GM12891 (cell line): ENCODE results near the gene TRAPPC4.
"Not testable (repeated sequence)": the region's sequence is repeated elsewhere in the genome, so short reads cannot be mapped to it uniquely, and the experiment has no call there.

ENCODE experiments used
- DNase-seq: peaks from one replicate; pipeline ENCODE4 v3.0.0; 2011; ENCODE audit warnings: low spot score; ENCODE audit not compliant: insufficient read length
- FAIRE-seq: peaks from 2 replicates; lab custom pipeline; 2011; peaks lifted over from hg19 to GRCh38; lab: Jason Lieb, UNC
- PAX5 ChIP-seq: IDR thresholded peaks from 2 replicates; pipeline ENCODE4 v1.6.1; 2011; ENCODE audit warnings: low read length, moderate library complexity, mild to moderate bottlenecking; ENCODE audit not compliant: insufficient read depth, severe bottlenecking
- POLR2A ChIP-seq: IDR thresholded peaks from 2 replicates; pipeline ENCODE4 v1.6.1; 2011; ENCODE audit warnings: low read depth, low read length, control low read depth
- POLR2AphosphoS5 ChIP-seq: IDR thresholded peaks from 2 replicates; pipeline ENCODE4 v1.6.1; 2011; ENCODE audit warnings: low read depth, low read length, control low read depth
- POU2F2 ChIP-seq: IDR thresholded peaks from 2 replicates; pipeline ENCODE4 v1.6.1; 2011; ENCODE audit warnings: low read depth, mild to moderate bottlenecking, control low read depth, low read length, moderate library complexity
- SPI1 ChIP-seq: IDR thresholded peaks from 2 replicates; pipeline ENCODE4 v1.6.1; 2011; ENCODE audit warnings: low read depth, low read length, control low read depth
- TAF1 ChIP-seq: IDR thresholded peaks from 2 replicates; pipeline ENCODE4 v1.6.1; 2011; ENCODE audit warnings: low read depth, low read length, control low read depth

The TRAPPC4 gene

GRCh38 chr11:119012629-119013170 lies 5.9 kb upstream of the TRAPPC4 start:
- TF ChIP-seq POLR2AphosphoS5 (0 out of 2 replicates have a peak, but pooled peaks have one; percentile 28), POLR2A (no peak; the same call in none of the 2 replicates)
- DNase-seq (no peak), FAIRE-seq (no peak)

GRCh38 chr11:119014209-119014924 lies 4.2 kb upstream of the TRAPPC4 start:
- no peak for DNase-seq
- no peak for FAIRE-seq
- TF ChIP-seq SPI1 (no peak), TAF1 (no peak), POU2F2 (no peak), POLR2A (peak; percentile 77), PAX5 (no peak), POLR2AphosphoS5 (peak; percentile 81)

- TF ChIP-seq POLR2AphosphoS5 (no peak; the same call in 1 of the 2 replicates), POU2F2 (peak; percentile 49; the same call in 1 of the 2 replicates), PAX5 (no peak), TAF1 (no peak)
- FAIRE-seq (no peak), DNase-seq (no peak)
Observed at GRCh38 chr11:119015054-119015611, 3.4 kb upstream of the TRAPPC4 start.

GRCh38 chr11:119016216-119017009 lies 2.2 kb upstream of the TRAPPC4 start:
- TF ChIP-seq SPI1: no peak
- TF ChIP-seq POLR2A: peak; percentile 49; the same call in 1 of the 2 replicates
- TF ChIP-seq POLR2AphosphoS5: peak; percentile 29; the same call in 1 of the 2 replicates
- DNase-seq (no peak), FAIRE-seq (no peak)

- not testable (repeated sequence) for FAIRE-seq, DNase-seq
Observed at GRCh38 chr11:119017377-119017776, 1.2 kb upstream of the TRAPPC4 start.

GRCh38 chr11:119019996-119020395 lies 1.4 kb downstream of the TRAPPC4 start:
- no peak for TF ChIP-seq POU2F2
- no peak for TF ChIP-seq SPI1
- TF ChIP-seq TAF1: no peak
- no peak for TF ChIP-seq POLR2A
- TF ChIP-seq PAX5: no peak
- TF ChIP-seq POLR2AphosphoS5: no peak
- no peak for FAIRE-seq
- no peak for DNase-seq

GRCh38 chr11:119021631-119022030 lies 3.1 kb downstream of the TRAPPC4 start:
- no peak for FAIRE-seq
- no peak for TF ChIP-seq POLR2A
- TF ChIP-seq TAF1: no peak
- TF ChIP-seq PAX5: no peak
- DNase-seq: no peak

- DNase-seq: no peak
- no peak for TF ChIP-seq SPI1
- no peak for TF ChIP-seq POU2F2
- TF ChIP-seq TAF1: no peak
- no peak for TF ChIP-seq POLR2A
- no peak for TF ChIP-seq POLR2AphosphoS5
- no peak for TF ChIP-seq PAX5
- no peak for FAIRE-seq
Observed at GRCh38 chr11:119023741-119024140, 5.2 kb downstream of the TRAPPC4 start.

- FAIRE-seq (no peak), DNase-seq (no peak)
- TF ChIP-seq POLR2AphosphoS5 (no peak; the same call in 1 of the 2 replicates), POU2F2 (no peak), SPI1 (no peak), POLR2A (no peak), PAX5 (no peak), TAF1 (no peak)
Observed at GRCh38 chr11:119024430-119025098, 6.0 kb downstream of the TRAPPC4 start.

GRCh38 chr11:119025099-119025473 lies 6.5 kb downstream of the TRAPPC4 start:
- DNase-seq: no peak
- no peak for TF ChIP-seq SPI1
- TF ChIP-seq POLR2AphosphoS5: no peak
- TF ChIP-seq POLR2A: no peak; the same call in 1 of the 2 replicates
- TF ChIP-seq PAX5: no peak
- TF ChIP-seq POU2F2: no peak
- TF ChIP-seq TAF1: no peak

More at GRCh38 chr11:119025099-119025473, 6.5 kb downstream of the TRAPPC4 start:
- no peak for FAIRE-seq
